Skeletal muscle cell (primary cell): ENCODE results near the gene CCDC192.
"Not testable (repeated sequence)": the region's sequence is repeated elsewhere in the genome, so short reads cannot be mapped to it uniquely, and the experiment has no call there.

Experiments used
- DNase-seq: peaks from one replicate; pipeline ENCODE4 v3.0.0-alpha.2; 2010; ENCODE audit warnings: low read depth
- H3K4me3 ChIP-seq: 2 replicates; pipeline ENCODE4 v1.5.1; 2011; ENCODE audit warnings: low read depth, mild to moderate bottlenecking, control low read depth, low read length, moderate library complexity

Gene CCDC192, protein sequence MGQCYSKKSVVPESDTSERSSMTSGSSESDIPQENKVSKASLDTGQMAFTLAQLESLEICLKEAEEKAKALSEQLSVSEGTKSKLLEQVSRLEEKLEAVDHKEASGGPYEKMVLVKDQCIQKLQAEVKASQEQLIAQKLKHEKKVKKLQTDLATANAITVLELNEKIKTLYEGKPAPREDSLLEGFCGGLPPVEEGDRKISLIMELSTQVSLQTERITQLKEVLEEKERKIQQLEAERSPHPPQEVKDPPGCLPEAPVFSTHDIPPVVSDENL

DNA sequence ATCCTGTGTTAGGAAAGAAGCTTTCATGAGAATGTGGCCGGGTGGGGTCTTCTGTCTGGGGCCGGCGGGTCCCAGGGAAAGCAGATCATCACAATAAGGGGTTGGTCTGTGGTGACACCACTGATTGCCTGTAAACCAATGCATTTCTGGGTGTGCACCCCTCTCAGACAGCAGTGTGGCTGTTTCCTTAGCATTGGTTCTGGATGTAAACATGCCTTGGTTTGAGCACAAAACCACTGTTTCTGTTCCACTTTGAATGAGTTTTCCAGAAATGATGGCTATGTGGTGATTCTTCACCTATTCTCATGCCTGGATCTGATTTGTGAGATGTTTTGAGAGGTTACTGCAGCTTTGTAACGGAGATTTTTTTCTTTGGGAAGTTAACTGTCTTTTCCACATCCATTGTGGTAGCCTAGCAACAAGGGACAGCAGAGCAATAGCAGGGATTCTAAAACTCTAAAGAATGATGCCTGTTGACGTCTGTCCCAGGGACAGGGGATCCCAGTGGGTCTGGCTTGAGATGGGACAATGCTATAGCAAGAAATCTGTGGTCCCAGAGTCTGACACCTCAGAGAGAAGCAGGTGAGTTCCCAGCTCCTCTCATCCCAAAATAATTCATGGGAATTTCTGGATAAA is at the start of gene CCDC192:
CCDC192 (plus strand) TSS at position 466 of the 636 bp plus-strand sequence; CDS start at position 521, 55 bp downstream.
- DNase-seq: no peak
- no peak within 1 kb of the TSS for H3K4me3 ChIP-seq

DNA sequence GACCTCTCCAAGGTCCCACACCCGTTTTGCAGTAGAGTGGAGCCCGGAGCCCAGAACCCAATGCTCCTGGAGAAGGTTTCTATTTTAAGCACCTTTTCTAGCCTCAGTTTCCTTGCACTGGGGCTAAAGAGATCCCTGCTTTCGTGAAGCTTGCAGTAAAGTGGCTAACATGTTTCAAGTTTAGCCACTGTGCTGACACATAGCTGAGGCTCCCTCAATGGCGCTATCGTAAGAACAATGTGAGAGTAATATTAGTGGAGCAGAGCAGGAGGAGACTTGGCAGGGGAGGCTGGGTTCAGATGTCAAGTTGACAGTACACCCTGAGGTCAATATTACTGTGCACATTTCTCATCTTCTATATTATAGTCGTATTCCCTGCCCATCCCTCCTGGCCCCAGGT is 46.4 kb upstream of the CCDC192 start:
- DNase-seq: no peak
- no peak overlapping the region for H3K4me3 ChIP-seq

DNA sequence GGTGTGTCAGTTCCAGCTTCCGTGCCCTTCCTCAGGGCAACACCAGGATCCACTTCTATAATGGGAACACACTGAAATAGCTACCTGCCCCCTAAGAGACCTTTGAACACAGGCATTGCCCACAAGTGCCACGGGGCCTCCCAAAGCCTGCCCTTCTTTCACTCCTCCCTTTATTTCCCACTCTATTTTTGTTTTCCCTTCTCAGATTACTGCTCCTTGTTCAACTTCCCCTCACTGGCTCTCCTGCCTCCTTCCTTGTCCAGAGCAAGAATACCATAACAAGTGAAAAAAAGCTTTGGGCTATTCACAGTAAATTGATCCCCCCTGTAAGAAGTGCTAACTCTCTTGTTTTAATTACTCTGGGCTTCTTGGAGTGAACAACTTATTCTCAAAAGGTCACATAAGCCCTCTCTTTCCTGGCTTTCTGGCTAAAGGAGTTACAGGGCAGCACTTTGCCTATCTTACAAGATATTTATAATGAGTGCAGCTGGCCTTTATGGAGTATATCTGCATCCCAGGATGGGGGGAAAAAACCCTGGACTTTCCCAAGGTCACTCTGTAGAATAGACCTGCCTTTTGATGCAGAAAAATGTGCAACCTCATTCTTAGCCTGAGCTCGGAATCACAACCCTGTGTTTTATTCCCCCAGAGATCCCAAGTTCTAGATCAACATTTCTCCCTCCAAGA is 43.0 kb upstream of the CCDC192 start:
- no peak for DNase-seq
- no peak overlapping the region for H3K4me3 ChIP-seq

DNA sequence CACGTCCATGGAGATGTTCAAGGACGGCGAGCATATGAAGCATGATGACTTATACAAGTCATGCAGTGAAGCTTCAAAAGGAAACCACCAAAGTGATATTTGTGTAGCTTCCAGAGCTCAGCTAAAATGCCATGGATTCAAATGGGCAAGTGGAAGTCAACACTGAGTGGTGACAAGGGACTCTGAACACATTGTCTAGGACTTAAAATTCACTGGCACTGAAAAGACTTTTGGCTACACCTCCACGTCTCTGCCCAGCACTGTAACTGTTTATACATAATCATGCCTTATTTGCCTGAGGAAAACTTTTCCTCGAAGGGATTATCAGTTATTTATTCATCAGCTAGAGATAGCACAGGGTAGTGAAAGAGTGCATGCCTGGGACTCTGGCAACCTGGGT is 39.1 kb upstream of the CCDC192 start:
- DNase-seq: no peak
- no peak overlapping the region for H3K4me3 ChIP-seq

DNA sequence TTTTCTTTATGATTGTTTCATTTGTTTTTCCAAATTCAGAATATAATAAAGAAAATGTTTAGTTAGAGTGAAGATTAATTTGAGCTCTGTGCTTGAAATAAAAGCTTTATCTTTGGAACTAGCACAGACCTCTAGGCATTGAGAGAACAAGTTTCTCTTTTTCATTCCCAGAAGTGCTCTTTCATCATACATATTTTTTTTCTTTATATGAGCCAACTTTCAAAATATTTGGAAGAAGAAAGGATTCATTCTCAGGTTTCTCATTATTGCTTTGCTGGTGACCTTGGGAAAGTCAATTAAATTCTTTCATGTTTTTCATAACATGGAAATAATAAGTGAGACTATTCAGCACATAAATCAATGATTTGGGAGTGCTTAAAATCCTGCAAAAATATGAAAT is 37.5 kb upstream of the CCDC192 start:
- no peak overlapping the region for H3K4me3 ChIP-seq
- DNase-seq: no peak

DNA sequence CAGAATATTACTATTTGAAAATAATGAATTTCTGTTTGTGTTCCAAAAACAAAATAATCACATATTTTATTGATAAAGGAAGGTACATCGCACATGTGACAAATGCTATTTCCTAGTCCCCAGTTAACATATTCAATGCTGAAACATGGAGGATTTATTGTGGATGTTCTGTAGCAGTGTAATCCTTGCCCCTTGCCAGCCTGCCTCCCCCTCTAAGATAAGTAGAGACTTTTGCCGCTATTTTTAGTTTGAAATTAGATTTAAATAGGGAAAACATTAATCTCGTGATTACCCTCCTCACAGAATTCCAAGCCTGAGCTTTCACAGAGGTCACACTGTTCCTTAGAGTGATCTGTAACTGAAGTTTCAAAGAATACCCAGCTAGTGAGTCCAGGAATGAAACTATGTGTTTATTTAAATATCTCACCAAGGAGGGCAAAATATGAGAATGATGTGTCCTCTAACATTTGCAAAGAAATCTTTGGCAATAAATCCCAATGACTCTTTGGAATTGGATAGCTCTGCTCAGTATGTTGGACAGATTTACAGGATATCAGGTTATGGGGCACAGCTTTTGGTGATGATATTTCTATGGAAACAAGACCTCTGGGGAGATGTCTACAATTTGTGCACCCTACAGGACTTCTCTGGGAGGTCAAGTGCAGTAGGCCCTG is 37.0 kb upstream of the CCDC192 start:
- DNase-seq: no peak
- no peak overlapping the region for H3K4me3 ChIP-seq

DNA sequence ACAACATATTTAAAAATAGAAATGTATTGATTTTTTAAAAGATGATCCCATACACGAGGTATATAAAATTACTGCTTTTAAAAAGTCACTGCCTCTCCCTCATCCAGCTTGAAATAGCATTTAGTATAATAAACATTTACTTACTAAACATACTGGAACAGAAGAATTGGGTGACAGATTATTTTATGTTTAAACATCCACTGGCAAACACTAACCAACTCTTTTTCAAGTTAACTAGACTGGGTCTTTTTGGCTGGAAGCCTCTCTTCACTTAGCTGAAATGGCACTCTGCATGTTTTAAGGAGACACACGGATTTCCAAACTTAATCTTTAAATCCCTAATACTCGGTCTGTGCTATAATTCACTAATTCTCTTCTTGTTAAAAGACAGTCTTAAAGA is 35.3 kb upstream of the CCDC192 start:
- no peak overlapping the region for H3K4me3 ChIP-seq
- no peak for DNase-seq

DNA sequence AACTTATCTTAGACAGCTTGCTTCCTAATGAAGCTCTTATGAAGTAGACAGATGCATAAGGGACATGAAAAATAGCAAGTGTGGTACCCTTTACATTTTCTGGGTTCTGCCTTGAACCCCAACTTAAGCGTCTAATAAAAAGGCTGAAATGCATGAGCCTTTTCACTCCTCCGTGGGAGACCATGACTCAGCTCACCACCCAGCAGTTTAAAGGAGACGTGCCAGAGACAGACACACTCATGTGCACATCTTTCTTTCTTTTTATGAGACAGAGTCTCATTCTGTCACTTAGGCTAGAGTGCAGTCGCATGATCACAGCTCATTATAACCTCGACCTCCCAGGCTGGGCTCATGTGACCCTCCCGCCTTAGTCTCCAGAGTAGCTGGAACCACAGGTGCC is 32.0 kb upstream of the CCDC192 start:
- DNase-seq: no peak
- H3K4me3 ChIP-seq: no peak overlapping the region

DNA sequence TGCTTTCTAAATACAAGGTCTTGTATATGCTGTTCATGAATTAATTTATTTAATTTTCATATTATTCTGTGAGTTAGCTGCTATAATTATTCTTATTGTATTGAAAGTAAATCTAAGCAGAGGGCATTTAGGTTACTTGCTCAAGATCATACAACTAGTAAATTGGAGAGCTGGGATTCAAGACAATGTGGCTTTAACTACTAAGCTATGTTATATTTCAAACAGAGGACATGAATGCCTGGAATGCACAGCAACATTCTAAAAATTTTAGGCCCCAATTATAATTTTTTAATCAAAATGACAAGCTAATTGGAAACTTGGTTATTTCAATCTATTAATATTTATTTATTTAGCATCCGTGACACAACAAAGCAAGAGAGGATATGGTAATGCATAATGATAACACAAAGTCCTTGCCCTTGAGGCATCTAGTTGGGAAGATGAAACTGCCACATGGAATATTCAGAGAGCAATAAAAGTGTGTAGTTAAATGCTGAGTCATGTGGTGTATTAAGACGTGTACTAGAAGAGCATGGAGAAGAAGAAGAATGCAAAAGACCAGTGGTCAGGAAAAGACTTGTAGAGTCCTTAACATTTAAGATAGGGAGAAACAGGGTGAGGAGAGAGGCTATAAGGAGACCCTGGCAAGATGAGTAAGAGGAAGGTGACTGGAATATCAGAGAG is 29.9 kb upstream of the CCDC192 start:
- H3K4me3 ChIP-seq: no peak overlapping the region
- DNase-seq: no peak

DNA sequence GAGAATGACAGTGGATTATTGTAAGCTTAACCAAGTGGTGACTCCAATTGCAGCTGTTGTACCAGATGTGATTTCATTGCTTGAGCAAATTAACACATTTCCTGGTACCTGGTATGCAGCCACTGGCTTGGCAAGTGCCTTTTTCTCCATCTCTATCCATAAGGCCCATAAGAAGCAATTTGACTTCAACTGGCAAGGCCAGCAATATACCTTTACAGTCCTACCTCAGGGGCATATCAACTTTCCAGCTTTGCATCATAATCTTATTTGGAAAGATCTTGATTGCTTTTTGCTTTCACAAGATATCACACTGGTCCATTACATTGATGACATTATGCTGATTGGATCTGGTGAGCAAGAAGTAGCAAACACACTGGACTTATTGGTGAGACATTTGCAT is 26.2 kb upstream of the CCDC192 start:
- DNase-seq, H3K4me3 ChIP-seq: not testable (repeated sequence)

DNA sequence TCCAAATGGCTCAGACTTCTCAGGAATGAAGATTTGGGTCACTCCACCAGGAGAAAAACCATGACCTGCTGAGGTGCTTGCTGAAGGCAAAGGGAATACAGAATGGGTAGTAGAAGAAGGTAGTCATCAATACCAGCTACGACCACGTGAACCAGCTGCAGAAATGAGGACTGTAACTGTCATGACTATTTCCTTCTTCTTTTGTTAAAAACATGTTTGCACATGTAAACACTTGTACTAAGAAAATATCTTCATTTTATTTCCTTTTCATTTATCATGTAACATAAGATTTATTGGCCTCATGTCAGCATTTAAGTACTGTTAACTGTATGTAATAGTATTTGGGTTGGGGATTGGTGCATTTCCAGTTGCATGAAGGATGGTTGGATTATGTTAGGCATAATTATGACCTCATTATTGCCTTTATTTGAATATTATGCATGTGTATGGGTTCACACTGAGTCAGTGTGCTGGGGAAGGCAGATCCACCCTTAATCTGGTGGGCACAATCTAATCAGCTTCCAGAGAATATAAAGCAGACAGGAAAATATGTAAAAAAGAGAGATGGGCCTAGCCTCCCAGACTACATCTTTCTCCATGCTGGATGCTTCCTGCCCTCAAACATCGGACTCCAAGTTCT is 23.4 kb upstream of the CCDC192 start:
- not testable (repeated sequence) for H3K4me3 ChIP-seq, DNase-seq

DNA sequence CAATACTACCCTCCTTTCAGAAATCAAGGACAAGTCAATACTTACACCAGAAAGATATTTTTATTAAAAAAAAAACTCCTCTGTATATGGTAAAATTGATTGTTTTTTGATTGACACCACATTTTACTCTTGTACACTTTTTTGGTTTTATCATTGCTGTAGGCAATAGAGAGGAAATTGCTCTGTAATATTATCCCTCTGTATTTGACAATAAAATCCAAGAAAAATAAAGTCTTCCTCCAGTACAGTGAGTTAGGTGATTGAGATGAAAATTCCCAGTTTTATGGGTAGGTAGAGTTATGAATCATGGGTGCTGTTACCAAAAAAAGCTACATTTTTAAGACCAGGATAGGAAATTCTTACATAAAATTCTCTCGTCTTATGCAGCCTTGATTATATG is 22.6 kb upstream of the CCDC192 start:
- H3K4me3 ChIP-seq: no peak overlapping the region
- no peak for DNase-seq

DNA sequence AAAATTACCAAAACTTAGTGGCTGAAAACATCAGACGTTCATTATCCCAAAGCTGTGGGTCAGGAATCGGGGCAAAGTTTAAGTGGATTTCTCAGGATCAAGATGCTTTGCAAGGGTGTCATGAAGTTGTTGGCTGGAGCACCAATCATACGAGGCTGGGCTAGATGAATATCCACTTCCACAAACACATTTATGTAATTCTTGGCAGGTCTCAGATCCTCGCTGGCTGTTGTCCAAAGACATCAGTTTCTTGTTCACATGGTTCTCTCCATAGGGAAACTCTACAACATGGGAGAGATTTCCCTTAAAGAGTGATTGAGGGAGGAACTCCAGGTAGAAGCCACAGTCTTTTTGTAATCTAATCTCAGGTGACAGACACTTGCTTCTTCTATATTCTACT is 20.2 kb upstream of the CCDC192 start:
- DNase-seq: no peak
- no peak overlapping the region for H3K4me3 ChIP-seq

DNA sequence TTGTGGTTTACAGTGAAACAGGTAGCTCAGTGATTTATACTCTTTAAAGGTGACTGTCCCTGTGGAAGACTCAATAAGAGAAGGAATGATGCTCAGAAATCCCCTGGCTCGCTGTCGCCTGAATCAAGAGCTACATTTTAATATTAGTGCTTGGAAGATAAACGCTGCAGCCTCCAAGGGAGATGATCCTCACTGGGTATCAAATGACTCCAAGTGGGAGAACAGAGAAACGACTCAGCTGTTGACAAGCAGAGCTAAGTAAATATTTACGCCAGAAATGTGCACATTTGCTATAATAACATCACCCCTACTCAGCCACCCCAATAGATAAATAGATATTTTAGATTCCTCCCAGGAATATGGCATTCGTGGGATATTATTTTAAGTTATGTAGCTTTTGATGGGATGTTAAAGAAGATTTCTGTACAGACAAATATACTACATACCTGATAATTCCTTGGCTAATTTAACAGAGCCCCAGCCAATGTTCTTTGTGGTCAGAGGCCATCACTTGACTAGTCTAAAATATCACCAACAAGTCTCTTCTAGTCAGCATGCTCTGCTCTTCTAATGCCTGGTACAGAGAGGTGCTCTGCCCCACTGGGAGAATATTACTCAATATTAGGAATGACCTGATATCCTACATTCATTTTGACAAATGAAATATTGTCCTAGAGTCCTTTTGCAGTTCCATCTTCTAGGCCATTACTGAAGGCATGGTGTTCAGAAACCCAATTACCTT is 18.3 kb upstream of the CCDC192 start:
- DNase-seq: no peak

DNA sequence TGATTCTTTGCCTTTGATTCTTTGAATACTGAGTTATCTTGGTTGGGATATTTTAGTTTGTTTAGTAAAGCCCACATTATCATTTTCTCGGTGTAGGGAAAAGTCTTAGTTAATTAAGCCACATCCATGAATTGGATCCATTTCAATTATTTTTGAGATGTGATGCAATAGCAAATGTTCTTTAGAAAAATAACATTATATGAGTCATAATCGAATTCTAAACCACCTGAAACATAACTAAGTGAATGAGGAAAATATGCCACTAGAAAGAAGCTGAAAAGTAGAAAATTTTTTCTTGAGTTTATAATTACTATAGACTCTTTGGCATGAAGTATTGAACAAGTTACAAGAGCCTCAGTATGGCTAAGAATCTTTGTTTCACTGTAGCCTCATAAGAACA is 17.5 kb upstream of the CCDC192 start:
- H3K4me3 ChIP-seq: no peak overlapping the region
- DNase-seq: no peak

More for the DNA sequence above, 18.3 kb upstream of the CCDC192 start:
- H3K4me3 ChIP-seq: no peak overlapping the region

DNA sequence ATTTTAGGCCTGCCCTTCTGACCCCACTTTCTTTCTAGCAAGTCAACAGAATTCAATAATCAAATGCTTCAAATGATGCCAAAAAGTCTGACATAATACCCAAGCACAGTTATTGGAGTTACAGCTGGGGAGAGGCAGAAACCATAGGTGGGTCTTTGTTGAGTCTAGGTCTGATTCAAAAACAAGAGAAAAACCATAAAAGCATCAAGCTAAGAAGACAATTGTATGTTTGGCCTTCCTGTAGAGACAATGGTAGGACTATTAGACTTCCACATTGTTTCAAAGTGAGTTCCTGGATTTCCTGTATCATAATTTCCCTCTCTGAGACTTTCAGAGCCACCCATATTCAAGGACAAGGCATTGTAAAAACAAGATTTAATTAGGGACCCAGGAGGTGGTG is 16.8 kb upstream of the CCDC192 start:
- no peak overlapping the region for H3K4me3 ChIP-seq
- no peak for DNase-seq

DNA sequence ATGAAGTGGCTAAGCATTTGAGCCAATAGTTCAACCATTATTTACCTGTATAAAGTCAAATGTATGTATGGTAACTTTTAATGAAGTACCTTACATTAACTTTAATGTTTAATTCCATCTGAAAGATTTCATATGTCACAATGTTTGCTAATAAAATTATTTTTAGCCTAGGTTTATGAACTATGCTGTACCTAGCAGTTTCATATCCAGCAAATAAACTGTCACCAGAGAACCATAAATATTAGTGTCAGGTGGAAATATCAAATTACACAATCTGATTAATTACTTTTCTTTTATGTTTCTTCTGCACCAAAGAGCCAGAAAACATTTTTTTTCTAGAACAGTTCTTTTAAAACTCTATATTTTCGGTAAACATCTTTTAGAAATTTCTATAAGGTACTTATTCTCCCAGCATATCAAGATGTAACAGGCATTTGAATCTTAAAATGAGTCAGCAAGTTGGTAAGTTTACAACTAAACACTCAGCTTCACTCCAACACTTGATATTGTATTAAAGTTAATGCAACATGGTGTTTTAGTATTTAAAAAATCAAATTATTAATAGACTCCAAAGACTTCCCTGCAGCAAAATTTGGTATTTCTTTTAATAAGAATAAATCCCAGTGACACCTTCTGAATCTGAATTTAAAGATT is 8.5 kb upstream of the CCDC192 start:
- DNase-seq: no peak
- no peak overlapping the region for H3K4me3 ChIP-seq

DNA sequence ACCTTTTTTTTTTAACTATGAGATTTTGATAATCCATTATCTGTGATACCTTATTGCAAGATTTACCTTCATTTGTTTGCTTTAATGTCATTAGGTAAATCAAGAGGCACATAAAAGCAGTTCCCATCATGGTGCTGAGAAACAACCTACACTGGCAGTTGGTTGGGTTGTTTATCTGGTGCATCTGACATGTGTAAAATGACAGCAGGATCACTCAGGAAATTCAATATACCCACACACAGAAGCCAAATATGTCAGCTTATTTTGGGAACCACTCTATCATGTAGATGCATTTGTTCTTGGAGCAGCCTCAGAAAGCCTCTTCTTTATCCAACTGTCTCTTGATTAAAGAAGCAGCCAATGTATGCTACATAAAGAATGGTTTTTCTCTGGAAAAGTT is 7.8 kb upstream of the CCDC192 start:
- no peak for DNase-seq
- H3K4me3 ChIP-seq: no peak overlapping the region
